Raji (cell line): ENCODE measurements around the gene GADL1.

Experiments used
- POLR2A ChIP-seq: IDR thresholded peaks from 2 replicates; pipeline ENCODE4 v1.6.1; 2011; ENCODE audit warnings: low read depth, low read length, control low read depth; ENCODE audit not compliant: insufficient read depth

The GADL1 gene, protein sequence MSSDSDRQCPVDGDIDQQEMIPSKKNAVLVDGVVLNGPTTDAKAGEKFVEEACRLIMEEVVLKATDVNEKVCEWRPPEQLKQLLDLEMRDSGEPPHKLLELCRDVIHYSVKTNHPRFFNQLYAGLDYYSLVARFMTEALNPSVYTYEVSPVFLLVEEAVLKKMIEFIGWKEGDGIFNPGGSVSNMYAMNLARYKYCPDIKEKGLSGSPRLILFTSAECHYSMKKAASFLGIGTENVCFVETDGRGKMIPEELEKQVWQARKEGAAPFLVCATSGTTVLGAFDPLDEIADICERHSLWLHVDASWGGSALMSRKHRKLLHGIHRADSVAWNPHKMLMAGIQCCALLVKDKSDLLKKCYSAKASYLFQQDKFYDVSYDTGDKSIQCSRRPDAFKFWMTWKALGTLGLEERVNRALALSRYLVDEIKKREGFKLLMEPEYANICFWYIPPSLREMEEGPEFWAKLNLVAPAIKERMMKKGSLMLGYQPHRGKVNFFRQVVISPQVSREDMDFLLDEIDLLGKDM

DNA sequence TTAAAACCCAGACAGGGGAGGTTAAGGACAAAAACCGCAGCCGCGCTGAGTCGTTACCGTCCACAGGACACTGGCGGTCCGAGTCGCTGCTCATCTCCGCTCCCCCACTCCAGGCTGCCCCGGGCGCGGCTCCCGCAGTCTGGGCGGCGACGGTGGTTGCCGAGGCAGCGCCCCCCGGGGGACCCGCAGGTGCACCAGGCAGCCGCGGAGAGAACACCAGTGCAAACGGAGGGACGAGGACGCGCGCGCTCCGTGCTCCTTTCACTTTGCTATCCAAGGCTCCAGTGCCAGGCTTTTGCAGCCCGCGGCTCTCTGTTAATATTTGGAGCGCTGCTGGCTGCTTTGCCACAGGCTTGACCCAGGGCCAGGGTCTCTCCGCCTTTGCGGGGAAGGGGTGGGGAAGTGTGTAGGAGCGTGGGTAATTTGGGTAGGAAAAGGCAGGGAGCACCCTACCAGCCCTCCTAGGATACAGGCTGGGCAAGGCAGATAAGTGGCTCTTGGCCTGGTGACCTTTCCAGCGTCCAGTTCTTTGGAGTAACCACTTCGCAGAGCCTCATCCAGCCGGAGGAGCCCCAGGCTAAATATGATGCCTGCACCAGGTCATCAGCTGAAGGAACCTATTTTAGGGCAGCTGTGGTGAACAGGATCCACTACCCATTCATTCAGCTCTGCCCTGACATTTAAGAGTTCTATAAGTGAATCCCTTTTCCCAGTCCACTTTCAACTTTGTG, at the start of gene GADL1:
Gene GADL1, minus strand, starts transcription at position 141 of the 731 bp plus-strand sequence. Its CDS starts 47 bp downstream, at position 94.
- no peak for TF ChIP-seq POLR2A

DNA sequence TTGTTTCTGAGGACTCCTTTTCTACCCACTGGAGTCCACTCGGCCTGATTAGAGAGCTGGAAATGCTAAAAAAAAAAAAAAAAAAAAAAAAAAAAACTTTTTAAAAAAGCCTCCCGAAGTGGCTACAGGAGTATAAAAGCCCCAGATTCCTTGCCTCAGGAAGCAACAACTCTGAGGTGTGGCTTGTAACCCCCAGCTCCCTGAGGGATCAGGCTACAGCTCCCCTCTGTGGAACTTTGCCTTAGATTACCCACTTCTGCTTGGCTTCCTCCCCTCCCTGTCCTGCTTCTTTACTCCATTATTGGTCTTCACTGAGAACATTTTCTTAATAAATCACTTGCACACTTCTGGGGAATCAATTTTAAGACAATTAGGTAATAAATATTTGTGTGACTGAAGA, 49.7 kb upstream of the GADL1 start:
- no peak for TF ChIP-seq POLR2A

DNA sequence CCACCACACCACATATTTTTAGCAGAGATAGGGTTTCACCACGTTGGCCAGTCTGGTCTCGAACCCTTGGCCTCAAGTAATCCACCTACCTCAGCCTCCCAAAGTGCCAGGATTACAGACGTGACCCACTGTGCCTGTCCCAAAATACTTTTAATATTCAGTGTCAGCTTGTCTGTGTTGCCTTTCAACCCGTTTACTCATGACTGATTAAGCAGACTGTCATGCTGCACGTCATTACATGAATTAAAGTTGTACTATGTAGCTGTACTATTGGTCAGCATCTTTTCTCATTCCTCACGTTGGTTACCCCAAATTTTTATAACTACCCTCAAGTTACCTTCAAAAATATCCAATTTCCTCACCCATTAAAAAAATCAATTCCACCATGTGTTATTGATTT, 48.7 kb upstream of the GADL1 start:
- no peak for TF ChIP-seq POLR2A

DNA sequence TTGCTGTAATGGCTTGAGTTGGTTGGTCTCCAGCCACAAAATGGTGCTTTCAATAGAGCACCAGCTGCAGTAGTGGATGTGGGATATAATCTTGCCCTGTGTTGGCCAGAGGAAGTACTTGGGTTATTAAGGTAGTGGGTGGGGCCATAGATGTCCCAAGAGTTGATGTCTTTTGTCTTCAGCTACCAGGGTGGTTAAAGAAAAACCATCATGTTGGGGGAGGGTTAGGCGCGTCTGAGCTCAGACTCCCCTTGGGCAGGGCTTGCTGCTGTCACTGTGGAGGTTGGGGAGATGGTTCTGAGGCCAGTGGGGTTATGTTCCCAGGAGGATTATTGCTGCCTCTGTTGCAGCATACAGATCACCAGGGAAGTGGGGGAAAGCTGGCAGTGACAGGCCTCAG, 46.9 kb upstream of the GADL1 start:
- TF ChIP-seq POLR2A, result no peak

DNA sequence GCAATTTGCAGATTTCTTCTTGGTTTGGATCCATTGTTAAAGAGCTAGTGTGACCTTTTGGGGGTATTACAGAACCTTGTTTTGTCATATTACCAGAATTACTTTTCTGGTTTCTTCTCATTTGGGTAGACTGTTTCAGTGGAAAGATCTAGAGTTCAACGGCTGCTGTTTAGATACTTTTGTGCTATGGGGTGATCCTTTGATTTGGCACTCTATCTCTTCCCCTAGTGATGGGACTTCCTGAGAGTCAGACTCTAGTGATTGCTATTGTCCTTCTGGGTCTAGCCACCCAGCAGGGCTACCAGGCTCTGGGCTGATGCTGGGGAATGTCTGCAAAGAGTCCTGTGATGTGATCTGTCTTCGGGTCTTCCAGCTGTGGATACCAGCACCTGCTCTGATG, 46.3 kb upstream of the GADL1 start:
- TF ChIP-seq POLR2A, result no peak

DNA sequence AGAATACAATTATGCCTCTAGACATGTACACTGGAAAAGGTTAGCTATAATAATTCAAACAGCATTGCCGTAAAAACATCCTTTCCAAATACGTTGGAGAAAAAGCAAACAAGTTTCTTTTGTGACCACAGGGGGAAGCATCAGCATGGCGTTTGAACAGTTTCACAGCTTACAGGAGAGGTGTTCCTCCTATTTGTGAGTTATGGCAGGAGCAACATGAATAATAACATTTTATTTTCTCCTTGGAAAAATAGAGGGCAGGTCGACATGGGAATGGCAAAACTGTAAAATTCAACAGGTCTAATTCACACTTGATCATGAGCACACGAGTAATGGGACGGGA, 39.7 kb upstream of the GADL1 start:
- TF ChIP-seq POLR2A, result no peak

DNA sequence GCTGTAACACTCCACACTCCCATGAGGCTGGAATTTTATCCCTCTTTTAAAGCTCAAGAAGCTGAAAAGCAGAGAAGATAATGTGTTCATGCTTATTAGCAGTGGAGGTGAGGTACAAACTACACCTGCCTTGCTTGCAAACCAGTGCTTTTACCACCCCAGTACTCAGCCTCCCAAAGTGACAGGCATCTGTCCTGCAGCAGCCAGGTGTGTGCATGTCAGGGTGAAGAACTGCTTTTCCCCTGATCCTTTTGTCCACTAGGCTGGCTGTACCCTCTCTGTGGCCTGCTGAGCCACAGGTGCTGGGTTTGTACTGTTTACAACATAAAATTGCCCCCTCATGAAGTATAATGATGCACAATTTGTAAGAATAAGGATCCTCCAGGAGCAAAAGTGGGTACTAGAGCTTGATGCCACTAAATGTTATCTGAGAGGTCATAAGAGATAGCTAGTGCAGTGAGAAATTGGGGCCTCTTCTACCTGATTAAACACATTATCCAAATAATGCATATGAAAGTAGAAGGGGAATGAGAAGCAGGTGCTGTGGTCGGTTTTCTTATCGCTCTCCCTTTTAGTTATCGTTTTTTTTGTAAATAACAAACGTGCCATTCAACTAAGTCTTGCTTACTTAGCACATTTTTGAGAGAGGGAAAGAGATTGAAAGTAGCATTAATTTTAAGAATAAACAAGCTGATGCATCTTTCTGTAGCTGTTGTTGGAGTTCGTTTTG, 39.2 kb upstream of the GADL1 start:
- TF ChIP-seq POLR2A, result no peak

DNA sequence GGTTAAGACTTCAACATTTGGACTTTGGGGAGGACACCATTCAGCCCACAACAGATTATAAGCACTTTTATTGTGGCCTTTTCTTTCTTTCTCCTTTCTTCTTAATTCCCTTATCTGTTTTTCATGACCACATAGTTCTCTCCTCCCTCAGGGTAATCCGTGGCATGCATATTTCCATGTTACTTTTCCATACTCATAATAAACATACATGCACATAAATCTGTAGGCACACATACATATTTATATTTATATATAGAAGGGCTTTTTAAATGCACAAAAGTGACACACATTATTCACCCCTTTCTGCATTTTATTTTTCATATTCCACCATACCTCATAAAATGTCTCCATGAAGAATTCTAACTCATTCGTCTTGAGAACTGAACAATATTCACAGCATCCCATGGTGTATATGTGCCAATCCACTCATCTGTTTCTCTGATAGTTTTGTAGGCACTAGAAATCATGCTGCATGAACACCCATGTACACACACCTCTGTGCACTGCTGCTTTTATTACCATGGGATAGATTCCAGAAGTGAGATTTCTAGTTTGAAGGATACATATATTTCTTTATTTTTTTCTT, 38.1 kb upstream of the GADL1 start:
- TF ChIP-seq POLR2A, result no peak

DNA sequence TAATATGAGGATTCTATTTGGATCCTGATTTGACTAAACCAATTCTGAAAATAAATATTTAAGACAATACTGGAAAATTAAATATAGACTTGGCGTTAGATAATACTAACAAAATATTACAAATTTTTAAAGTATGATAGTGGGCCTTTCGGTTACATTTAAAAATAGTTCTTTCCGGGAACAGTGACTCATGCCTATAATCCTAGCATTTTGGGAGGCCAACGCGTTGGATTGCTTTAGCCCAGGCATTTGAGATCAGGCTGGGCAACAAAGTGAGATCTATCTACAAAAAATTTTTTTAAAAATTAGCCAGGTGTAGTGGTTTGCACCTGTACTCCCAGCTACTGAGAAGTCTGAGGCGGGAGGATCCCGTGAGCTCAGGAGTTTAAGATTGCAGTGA, 30.3 kb upstream of the GADL1 start:
- TF ChIP-seq POLR2A, result no peak

DNA sequence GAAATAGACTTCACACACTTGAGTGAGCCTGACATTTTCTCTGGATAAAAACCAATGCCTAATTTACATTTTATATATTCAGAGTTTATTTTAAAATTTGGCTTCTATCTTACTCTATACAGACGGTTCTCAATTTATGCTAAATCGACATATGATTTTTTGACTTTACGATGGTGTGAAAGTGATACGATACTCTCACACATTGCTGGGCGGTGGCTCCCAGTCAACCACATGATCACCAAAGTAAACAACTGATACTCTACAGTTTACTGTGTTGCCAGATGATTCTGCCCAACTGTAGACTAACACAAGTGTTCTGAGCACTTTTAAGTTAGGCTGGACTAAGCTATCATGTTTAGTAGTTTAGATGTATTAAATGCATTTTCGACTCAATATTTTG, 25.1 kb upstream of the GADL1 start:
- no peak for TF ChIP-seq POLR2A

DNA sequence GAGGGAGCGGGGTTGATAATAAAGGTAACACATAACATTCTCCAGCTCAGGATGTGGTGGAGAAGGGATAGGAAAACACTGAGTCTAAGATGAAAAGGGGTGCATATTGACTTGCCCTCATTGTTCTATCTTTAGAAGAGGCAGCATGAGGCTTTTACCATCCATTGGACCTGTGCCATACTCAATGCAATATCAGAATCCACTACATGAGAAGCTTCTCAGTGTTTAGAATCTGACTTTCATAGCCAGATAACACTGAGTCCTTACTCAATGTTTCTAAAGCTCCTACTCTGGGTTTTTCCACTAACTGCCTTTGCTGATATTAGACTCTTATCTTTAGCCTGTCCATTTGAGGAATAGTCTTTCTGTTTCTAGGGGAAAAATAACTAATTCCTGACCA, 24.3 kb upstream of the GADL1 start:
- TF ChIP-seq POLR2A, result no peak

DNA sequence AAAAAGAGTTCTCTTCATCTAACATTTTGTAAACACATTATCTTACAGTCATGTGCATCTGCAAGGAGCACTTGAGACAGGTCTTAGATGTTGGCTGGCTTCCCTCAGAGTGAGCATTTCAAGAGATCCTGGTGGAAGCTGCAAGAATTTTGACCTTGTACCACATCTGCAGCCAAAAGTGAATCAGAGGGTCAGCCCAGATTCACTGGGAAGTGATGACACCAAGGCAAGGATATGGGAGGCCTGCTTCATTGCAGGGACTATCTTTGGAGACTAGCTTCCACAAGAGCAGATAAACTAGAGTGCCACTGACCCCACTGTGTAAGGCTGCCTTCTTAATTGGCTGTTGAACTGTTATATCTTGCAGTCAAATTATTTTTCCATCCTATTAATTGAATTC, 21.3 kb upstream of the GADL1 start:
- TF ChIP-seq POLR2A, result no peak

DNA sequence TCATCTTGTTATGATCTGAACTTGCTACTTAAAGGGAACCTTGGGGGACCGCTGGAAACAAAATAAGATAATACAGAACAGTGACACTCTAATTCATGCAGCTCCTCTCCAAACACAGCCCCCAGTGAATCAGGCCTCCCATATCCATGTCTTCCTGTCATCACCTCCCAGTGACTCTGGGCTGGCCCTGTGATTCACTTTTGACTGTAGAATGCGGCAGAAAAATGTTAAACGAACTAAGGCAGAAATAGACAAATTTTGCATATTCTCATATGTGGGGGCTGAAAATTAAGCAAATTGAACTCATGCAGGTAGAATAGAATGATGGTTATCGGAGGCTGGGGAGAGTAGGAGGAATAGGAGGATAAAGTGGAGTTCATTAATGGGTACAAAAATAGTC, 20.2 kb upstream of the GADL1 start:
- no peak for TF ChIP-seq POLR2A

DNA sequence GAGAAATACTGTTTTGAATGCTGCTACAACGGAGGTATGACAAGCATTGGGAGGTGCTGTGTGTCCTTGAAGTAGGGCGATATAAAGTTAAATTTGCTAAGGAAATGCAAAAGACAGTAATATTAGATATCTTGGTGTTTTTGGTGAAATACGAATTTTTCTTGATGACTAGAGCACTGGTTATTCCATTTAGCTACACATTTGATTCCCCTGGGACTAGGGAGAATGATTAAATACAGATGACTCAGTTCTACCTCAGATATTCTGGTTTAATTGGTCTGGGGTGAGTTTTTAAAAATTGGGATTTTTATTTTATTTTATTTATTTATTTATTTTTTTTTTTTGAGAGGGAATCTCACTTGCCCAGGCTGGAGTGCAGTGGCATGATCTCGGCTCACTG, 18.7 kb upstream of the GADL1 start:
- no peak for TF ChIP-seq POLR2A

DNA sequence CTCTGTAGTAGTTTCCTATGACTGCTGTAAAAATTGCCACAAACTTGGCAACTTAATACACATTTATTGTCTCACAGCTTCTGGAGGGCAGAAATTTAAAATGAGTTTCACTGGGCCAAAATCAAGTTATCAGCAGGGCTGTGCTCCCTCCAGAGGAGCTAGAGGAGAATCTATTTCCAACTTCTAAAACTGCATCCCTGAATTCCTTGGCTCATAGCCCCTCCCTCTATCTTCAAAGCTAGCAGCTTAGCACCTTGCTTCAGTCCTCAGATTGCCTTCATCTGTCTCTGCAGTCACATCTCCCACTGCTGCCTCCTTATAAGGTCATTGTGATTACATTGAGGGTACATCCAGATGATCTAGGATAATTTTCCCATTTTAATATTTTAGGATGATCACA, 17.8 kb upstream of the GADL1 start:
- TF ChIP-seq POLR2A, result no peak
